Panc1 (cell line): ENCODE measurements around the gene CORO2B.

Experiments
- CTCF ChIP-seq: fragments of 450-650 bp; IDR thresholded peaks from 2 replicates; pipeline ENCODE4 v1.5.1; 2017; ENCODE audit warnings: mild to moderate bottlenecking
- POLR2AphosphoS5 ChIP-seq: IDR thresholded peaks from 2 replicates; pipeline ENCODE4 v1.6.1; 2012; ENCODE audit warnings: mild to moderate bottlenecking, low read depth, low read length, moderate library complexity
- REST ChIP-seq, 2 experiments: IDR thresholded peaks; 2 replicates each; pipeline ENCODE4 v1.6.1; 2011 to 2012; ENCODE audit warnings: low read depth in 2 of 2, control low read depth in 1 of 2, low read length in 1 of 2, mild to moderate bottlenecking in 1 of 2, moderate library complexity in 1 of 2; ENCODE audit not compliant: insufficient read depth in 1 of 2
- SIN3A ChIP-seq: IDR thresholded peaks from 2 replicates; pipeline ENCODE4 v1.6.1; 2012; ENCODE audit warnings: low read depth, mild to moderate bottlenecking, low read length, moderate library complexity, borderline replicate concordance; ENCODE audit not compliant: insufficient read depth
- TCF7L2 ChIP-seq: IDR thresholded peaks from 2 replicates; pipeline ENCODE4 v1.6.1; 2011; ENCODE audit warnings: mild to moderate bottlenecking, low read depth, low read length, inconsistent platforms

- TF ChIP-seq CTCF (no peak), POLR2AphosphoS5 (no peak), TCF7L2 (no peak), REST (IDR thresholded peaks at IDR 0.05; ENCODE audit: insufficient read depth in 1 of 2, low read depth in 2 of 2, low read length in 1 of 2) (no peak), SIN3A (no peak)
Measured at GRCh38 chr15:68640791-68641331, 62.1 kb downstream of the CORO2B start.
